HG03442 (cell line): ENCODE results near the gene KDM6A.
"Not testable (repeated sequence)": the region's sequence is repeated elsewhere in the genome, so short reads cannot be mapped to it uniquely, and the experiment has no call there.

ENCODE experiments used
- ATAC-seq: cut with Tn5 transposase; IDR thresholded peaks from one replicate; pipeline ENCODE4 v1.9.1; 2021; ENCODE audit warnings: mild to moderate bottlenecking, moderate library complexity; ENCODE audit not compliant: unreplicated experiment

KDM6A gene

GRCh38 chrX:44884944-44885343 lies 12.0 kb downstream of the KDM6A start:
- ATAC-seq = no peak

DNA sequence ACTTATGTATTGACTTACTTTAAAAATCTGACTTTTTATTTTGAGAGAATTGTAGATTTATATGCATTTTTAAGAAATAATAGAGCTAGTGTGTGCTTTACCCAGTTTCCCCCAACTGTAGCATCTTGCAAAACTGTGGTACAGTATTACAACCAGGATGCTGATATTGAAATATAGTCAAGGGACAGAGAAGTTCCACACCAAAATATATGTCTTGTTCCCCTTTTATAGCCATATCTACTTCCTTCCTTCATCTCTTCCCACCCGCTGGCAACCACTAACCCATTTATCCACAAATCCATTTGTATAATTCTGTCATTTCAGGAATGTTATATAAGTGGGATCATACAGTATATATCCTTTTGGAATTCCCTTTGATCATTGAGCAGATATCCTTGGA lies 16.8 kb downstream of the KDM6A start:
- no peak for ATAC-seq

GRCh38 chrX:44890247-44890646 lies 17.3 kb downstream of the KDM6A start:
- no peak for ATAC-seq

- not testable (repeated sequence) for ATAC-seq
Observed at GRCh38 chrX:44890687-44891086, 17.7 kb downstream of the KDM6A start.

DNA sequence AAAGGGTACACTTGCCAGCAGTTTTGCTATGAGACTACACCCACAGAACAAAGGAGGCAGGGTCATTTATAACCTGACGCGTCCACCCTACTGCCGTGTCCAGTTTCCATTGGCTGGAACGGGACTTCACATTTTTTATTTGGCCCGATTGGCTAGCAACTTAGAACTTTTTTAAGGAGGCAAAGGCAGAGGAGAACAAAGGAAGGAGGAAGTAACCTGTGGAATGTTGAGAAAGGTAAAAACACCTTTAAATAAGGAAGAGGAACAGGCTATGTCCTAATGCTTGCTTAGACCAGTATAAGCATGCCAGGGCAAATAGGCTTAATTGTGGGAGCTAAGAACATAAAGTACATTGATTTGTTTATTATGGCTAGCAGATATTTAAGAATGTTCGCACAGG lies 18.7 kb downstream of the KDM6A start:
- ATAC-seq = no peak

DNA sequence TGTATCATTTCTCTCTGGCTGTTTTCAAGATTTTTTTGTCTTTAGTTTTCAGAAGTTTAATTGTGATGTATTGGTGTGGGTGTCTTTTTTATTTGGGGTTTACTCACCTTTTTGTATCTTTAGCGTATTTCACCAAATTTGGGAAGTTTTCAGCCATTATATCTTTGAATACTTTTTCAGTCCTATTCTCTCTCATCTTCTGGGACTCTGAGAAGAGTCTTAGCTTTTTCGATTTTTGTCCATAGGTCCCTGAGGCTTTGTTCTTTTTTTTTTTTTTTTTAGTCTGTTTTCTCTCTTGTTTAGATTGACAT lies 23.8 kb downstream of the KDM6A start:
- ATAC-seq = no peak

DNA sequence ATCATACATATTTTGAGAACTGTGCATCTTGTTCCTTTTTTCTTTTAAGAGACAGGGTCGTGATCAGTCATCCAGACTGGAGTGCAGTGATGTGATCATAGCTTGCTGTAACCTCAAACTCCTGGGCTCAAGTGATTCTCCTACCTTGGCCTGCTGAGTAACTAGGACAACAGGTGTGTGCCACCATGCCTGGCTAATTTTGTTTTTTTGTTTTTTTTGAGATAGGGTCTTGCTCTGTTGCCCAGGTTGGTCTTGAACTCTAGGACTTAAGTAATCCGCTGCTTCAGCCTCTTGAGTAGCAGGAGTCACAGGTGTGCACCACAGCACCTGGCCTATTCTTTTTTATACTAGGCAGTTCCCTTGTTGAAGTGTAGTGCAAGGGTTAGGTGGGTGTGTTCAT lies 24.6 kb downstream of the KDM6A start:
- no peak for ATAC-seq

DNA sequence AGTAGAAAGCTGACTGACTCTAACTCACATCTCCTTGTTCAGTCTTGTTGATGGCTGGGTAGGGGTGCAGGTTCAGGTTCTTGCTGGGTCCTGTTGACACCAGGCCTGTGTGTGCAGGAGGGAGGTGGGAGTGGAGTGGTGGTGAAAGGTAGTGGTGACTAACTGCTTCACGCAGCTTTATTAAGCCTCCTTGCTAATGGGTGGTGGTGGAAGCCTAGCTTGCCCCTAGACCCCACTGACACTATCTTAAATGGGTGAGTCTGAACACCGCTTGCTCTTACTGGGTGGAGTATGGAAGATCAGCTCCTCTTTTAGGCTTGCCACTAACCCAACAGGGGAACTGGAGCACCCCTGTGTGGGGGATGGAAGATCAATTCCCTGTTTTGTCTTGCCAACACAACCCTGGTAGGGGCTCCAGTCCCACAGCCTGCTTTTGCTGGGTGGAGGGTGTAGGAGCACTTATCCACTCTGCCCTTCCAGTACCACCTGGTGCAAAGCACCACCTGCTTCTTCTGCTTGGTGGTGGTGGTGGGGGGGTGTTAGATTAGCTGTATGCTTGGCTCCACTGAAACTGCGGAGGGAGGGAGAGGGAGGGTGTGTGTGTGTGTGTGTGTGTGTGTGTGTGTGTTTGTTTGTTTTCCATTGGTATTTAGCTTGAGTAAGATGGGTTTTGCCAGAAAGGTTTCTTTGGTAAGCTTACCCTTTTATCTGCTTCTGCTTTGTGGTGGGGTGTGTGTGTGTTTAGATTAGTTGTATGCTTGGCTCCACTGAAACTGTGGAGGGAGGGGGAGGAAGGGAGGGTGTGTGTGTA lies 25.6 kb downstream of the KDM6A start:
- no peak for ATAC-seq

DNA sequence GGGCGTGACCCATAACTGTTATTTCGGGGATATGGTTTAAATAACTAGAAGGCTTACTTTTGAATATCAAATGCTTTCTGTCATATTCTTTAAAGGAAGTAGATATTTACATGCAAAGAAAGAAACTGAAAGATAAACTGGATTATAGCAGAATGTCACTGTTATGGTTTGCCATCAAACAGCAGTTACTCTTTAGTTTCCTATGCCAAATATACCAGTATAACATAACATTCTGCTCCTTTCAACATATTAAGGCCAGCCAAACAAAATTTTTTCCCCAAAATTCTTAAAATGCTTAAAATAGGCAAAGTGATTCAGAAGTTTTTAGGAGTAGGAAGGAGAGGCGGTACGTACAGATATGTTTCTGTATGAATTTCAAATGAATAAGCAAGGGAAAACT lies 27.0 kb downstream of the KDM6A start:
- ATAC-seq = no peak

- ATAC-seq = no peak
Observed at GRCh38 chrX:44903107-44903506, 30.1 kb downstream of the KDM6A start.

- ATAC-seq = no peak
Observed at GRCh38 chrX:44903830-44904530, 31.0 kb downstream of the KDM6A start.

GRCh38 chrX:44904542-44905115 lies 31.6 kb downstream of the KDM6A start:
- ATAC-seq = no peak

- ATAC-seq = peak; percentile 48
Observed at GRCh38 chrX:44906041-44906440, 33.1 kb downstream of the KDM6A start.

DNA sequence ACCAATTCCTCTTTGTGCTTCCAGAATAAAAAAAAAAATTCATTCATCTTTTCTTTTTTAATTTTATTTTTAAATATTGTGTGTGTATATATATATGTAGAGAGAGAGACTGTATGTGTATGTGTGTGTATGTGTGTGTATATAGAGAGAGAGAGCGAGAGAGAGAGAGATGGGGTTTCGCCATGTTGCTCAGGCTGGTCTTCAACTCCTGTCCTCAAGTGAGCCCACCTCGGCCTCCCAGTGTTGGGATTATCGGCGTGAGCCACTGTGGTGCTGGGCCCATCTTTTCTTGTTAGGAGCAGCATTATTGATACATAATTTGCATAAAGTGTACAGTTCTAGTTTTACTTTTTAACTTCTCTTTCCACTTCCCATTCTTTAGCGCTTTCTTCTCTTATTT lies 33.6 kb downstream of the KDM6A start:
- no peak for ATAC-seq

- ATAC-seq = no peak
Observed at GRCh38 chrX:44908153-44908552, 35.2 kb downstream of the KDM6A start.

GRCh38 chrX:44908827-44909226 lies 35.8 kb downstream of the KDM6A start:
- no peak for ATAC-seq

- not testable (repeated sequence) for ATAC-seq
Observed at GRCh38 chrX:44910508-44910907, 37.5 kb downstream of the KDM6A start.

DNA sequence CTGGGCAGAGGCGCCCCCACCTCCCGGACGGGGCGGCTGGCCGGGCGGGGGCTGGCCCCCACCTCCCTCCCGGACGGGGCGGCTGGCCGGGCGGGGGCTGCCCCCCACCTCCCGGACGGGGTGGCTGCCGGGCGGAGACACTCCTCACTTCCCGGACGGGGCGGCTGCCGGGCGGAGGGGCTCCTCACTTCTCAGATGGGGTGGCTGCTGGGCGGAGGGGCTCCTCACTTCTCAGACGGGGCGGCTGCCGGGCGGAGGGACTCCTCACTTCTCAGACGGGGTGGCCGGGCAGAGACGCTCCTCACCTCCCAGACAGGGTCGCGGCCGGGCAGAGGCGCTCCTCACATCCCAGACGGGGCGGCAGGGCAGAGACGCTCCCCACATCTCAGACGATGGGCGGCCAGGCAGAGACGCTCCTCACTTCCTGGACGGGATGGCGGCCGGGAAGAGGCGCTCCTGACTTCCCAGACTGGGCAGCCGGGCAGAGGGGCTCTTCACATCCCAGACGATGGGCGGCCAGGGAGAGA lies 38.1 kb downstream of the KDM6A start:
- not testable (repeated sequence) for ATAC-seq

DNA sequence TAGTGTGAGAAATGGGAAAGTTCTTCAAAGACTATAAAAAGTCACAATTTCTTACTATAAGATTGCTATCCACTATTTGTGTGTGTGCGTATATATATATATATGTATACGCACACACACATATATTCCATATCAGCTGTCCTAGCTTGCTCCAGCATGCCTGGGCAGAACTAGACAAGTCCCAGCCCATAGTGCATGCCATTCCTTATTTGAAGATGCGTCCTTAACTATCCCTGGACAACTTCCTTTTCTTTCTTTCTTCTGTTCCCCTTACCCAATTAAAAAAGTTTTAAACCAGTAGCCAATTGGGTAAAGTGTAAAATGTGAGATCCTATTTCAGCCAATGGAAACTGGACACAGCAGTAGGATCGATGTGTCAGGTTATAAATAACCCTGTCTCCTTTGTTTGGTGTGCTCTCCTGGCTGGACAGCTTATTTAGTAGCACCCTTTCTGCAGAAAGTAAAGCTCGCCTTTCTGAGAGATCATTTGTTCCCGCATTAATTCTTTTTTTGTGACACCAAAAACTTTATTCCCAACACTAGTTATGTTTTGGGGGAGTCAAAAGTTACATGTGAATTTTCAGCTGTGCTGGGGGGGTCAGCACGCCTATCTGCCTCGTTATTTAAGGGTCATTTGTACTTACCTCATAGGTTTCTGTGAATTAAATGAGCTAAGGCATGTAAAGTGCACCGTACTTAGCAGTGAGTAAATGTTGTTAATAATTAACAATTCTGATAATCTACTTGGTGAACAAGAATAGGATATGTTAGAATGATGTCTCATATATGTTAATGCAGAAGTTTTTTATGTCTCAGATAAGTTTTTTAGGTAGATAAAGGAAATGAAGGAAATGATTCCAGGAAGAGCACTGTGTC lies 40.9 kb downstream of the KDM6A start:
- no peak for ATAC-seq

DNA sequence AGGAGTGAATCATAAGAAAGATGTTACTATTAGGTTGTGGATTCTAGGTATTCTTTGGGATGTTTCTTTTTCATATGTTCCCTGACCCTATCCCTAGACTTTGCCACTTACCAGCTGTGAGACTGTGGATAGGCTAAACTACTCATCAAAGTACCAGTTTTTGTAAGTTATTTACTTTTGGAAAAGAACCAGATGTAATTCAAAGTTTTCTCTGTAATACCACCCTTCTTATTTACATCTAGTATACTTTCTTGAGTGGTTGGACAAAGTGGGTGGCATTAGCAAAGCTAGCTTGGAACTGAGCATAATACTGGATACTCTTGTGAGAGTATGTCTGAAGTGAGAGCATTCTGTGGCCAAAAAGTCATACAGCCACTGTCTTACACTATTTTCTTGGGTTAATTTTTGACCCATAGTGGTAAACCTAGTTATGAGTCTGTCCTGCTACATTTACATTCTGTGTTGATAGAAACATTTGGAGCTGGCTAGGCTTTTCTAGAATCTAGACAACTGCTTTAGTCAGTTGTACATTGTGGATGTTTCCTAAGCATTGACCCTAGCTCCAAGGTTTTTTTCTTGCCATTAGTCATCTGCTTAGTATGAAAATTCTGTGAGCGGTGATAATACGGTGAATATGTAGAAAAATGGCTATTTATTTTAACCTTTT lies 41.7 kb downstream of the KDM6A start:
- peak; percentile 63 for ATAC-seq
